ENCODE data around the gene MUC5B. TPM values are rescaled to one million over a fixed set of nuclear protein-coding genes. Genes with fewer than 3 reads are reported as not detected.
"Not testable (repeated sequence)": the region's sequence is repeated elsewhere in the genome, so short reads cannot be mapped to it uniquely, and the experiment has no call there.

The MUC5B gene, protein sequence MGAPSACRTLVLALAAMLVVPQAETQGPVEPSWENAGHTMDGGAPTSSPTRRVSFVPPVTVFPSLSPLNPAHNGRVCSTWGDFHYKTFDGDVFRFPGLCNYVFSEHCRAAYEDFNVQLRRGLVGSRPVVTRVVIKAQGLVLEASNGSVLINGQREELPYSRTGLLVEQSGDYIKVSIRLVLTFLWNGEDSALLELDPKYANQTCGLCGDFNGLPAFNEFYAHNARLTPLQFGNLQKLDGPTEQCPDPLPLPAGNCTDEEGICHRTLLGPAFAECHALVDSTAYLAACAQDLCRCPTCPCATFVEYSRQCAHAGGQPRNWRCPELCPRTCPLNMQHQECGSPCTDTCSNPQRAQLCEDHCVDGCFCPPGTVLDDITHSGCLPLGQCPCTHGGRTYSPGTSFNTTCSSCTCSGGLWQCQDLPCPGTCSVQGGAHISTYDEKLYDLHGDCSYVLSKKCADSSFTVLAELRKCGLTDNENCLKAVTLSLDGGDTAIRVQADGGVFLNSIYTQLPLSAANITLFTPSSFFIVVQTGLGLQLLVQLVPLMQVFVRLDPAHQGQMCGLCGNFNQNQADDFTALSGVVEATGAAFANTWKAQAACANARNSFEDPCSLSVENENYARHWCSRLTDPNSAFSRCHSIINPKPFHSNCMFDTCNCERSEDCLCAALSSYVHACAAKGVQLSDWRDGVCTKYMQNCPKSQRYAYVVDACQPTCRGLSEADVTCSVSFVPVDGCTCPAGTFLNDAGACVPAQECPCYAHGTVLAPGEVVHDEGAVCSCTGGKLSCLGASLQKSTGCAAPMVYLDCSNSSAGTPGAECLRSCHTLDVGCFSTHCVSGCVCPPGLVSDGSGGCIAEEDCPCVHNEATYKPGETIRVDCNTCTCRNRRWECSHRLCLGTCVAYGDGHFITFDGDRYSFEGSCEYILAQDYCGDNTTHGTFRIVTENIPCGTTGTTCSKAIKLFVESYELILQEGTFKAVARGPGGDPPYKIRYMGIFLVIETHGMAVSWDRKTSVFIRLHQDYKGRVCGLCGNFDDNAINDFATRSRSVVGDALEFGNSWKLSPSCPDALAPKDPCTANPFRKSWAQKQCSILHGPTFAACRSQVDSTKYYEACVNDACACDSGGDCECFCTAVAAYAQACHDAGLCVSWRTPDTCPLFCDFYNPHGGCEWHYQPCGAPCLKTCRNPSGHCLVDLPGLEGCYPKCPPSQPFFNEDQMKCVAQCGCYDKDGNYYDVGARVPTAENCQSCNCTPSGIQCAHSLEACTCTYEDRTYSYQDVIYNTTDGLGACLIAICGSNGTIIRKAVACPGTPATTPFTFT (N-terminal part only)
- total RNA-seq (ENCODE audit: low replicate concordance), result 0.03 TPM in 1 of 2 replicates, not detected in the other

DNA sequence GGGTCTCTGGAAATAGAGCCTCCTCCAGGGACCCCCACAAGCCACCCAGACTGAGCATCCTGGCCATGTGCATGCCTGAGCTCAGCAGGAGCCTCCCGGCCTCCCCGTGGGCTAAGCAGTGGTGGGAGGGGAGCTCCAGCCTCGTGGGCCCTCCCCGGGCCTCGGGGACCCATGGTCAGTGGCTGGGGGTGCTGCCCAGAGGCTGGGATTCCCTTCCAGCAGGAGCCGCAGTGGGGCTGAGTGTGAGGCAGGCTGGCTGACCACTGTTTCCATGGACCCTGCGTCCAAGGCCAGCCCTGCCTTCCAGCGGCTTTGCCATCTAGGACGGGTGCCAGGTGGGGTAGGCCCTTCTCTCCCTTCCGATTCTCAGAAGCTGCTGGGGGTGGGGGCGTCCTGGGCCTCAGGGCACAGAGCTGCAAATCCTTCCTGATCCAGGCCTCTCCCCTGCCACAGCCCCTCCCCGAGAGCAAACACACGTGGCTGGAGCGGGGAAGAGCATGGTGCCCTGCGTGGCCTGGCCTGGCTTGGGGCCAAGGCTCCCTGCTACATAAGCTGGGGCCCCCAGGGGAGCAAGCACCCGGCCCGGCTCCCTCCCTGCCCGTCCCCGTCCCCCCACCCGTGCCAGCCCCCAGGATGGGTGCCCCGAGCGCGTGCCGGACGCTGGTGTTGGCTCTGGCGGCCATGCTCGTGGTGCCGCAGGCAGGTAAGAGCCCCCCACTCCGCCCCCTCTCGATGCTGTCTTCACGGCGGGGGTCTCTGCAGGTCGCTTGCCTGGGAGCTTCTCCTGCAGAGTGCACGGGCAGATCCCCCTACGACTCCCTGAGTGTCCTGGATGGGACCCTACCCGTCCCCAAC, at the start of gene MUC5B:
MUC5B (plus strand) TSS at position 576 of the 855 bp plus-strand sequence; CDS start at position 634, 58 bp downstream.
- Histone ChIP-seq H3K27ac (no peak within 1 kb of the TSS), H3K9ac (no peak within 1 kb of the TSS), H3K4me2 (no peak within 1 kb of the TSS), H2AFZ (replicated peaks) (no peak within 1 kb of the TSS), H3K4me1 (peaks cover 10% of the 10 kb centered on the region), H3K9me3 (ENCODE audit: low read depth) (no peaks in the 10 kb centered on the region), H3K36me3 (no peaks in the 10 kb centered on the region), H3K27me3 (no peaks in the 10 kb centered on the region), H3K4me3 (no peak within 1 kb of the TSS), H4K20me1 (ENCODE audit: low read depth) (no peaks in the 10 kb centered on the region), H3F3A (ENCODE audit: low read depth) (no peaks in the 10 kb centered on the region), H3K79me2 (ENCODE audit: low read depth) (no peaks in the 10 kb centered on the region)
- Mint-ChIP-seq H3K27me3 (ENCODE audit: insufficient read depth, low read depth) (no peaks in the 10 kb centered on the region), H3K4me1 (no peaks in the 10 kb centered on the region), H3K36me3 (no peaks in the 10 kb centered on the region), H3K27ac (no peak within 1 kb of the TSS), H3K9me3 (no peaks in the 10 kb centered on the region), H3K4me3 (no peak within 1 kb of the TSS)
- TF ChIP-seq EZH2 (IDR thresholded peaks at IDR 0.05) (no peak), EZH2phosphoT487 (IDR thresholded peaks at IDR 0.05) (no peak)
- TF ChIP-seq, protein P1, sequence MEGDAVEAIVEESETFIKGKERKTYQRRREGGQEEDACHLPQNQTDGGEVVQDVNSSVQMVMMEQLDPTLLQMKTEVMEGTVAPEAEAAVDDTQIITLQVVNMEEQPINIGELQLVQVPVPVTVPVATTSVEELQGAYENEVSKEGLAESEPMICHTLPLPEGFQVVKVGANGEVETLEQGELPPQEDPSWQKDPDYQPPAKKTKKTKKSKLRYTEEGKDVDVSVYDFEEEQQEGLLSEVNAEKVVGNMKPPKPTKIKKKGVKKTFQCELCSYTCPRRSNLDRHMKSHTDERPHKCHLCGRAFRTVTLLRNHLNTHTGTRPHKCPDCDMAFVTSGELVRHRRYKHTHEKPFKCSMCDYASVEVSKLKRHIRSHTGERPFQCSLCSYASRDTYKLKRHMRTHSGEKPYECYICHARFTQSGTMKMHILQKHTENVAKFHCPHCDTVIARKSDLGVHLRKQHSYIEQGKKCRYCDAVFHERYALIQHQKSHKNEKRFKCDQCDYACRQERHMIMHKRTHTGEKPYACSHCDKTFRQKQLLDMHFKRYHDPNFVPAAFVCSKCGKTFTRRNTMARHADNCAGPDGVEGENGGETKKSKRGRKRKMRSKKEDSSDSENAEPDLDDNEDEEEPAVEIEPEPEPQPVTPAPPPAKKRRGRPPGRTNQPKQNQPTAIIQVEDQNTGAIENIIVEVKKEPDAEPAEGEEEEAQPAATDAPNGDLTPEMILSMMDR (IDR thresholded peaks at IDR 0.05), result no peak
- DNase-seq (ENCODE audit: low spot score), result no peak

DNA sequence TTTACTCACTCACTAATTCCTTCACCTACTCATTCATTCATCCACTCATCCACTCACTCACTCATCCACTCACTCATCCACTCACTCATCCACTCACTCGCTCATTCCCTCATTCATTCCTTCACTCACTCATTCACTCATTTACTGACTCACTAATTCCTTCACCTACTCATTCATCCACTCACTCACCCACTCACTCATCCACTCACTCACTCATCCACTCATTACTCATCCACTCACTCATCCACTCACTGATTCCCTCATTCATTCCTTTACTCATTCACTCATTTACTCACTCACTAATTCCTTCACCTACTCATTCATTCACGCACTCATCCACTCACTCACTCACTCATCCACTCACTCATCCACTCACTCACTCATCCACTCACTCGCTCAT, 49.5 kb upstream of the MUC5B start:
- H3K4me3 Mint-ChIP-seq; H4K20me1 ChIP-seq (ENCODE audit: low read depth); H3K9ac ChIP-seq; H3K27ac ChIP-seq; H3F3A ChIP-seq (ENCODE audit: low read depth); DNase-seq (ENCODE audit: low spot score); H3K27ac Mint-ChIP-seq; H3K9me3 ChIP-seq (ENCODE audit: low read depth); H3K36me3 Mint-ChIP-seq; H3K36me3 ChIP-seq; H3K4me1 ChIP-seq; H3K79me2 ChIP-seq (ENCODE audit: low read depth); H3K27me3 ChIP-seq; H3K4me3 ChIP-seq; H2AFZ ChIP-seq (replicated peaks); H3K4me1 Mint-ChIP-seq; H3K4me2 ChIP-seq: not testable (repeated sequence)
- Mint-ChIP-seq H3K27me3 (ENCODE audit: insufficient read depth, low read depth) (peaks cover 16% of the 10 kb centered on the region), H3K9me3 (peaks cover 18% of the 10 kb centered on the region)

DNA sequence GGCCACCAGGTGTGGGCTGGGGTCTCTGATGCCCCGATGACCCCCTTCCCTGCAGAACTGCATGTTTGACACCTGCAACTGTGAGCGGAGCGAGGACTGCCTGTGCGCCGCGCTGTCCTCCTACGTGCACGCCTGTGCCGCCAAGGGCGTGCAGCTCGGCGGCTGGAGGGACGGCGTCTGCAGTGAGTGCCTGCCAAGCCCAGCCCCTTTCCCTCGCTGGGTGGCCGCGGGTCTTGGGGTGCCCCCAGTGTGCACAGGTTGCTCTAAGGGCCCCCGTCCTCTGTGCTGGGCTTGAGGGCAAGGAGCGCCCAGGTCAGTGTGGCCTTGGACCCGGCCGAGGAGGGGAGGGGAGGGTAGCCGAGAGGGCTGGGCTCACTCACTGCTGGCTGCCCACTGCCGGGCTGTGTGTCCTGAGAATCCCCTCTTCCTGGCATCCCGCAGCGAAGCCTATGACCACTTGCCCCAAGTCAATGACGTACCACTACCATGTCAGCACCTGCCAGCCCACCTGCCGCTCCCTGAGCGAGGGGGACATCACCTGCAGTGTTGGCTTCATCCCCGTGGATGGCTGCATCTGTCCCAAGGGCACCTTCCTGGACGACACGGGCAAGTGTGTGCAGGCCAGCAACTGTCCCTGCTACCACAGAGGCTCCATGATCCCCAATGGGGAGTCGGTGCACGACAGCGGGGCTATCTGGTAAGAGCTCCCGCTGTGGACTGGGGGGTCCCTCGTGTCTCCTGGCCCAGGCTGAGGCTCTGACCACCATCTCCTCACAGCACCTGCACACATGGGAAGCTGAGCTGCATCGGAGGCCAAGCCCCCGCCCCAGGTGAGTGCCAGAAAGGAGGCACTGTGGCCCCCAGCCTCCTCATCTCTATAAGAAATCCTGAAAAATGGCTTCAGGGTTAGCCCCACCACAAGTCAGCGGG, 48.2 kb upstream of the MUC5B start:
- Histone ChIP-seq H4K20me1 (ENCODE audit: low read depth) (no peaks in the 10 kb centered on the region), H3K79me2 (ENCODE audit: low read depth) (no peaks in the 10 kb centered on the region), H2AFZ (replicated peaks) (no peak overlapping the region), H3K27me3 (no peaks in the 10 kb centered on the region), H3K4me3 (no peak overlapping the region), H3K4me1 (no peaks in the 10 kb centered on the region), H3K27ac (no peak overlapping the region), H3K9me3 (ENCODE audit: low read depth) (no peaks in the 10 kb centered on the region), H3K9ac (no peak overlapping the region), H3K4me2 (no peak overlapping the region), H3F3A (ENCODE audit: low read depth) (no peaks in the 10 kb centered on the region), H3K36me3 (no peaks in the 10 kb centered on the region)
- Mint-ChIP-seq H3K36me3 (no peaks in the 10 kb centered on the region), H3K9me3 (peaks cover 18% of the 10 kb centered on the region), H3K27ac (no peak overlapping the region), H3K4me3 (no peak overlapping the region), H3K4me1 (no peaks in the 10 kb centered on the region), H3K27me3 (ENCODE audit: insufficient read depth, low read depth) (peaks cover 14% of the 10 kb centered on the region)
- TF ChIP-seq EZH2phosphoT487 (IDR thresholded peaks at IDR 0.05) (no peak), EZH2 (IDR thresholded peaks at IDR 0.05) (no peak)
- TF ChIP-seq, protein P1 (IDR thresholded peaks at IDR 0.05), result no peak
- no peak for DNase-seq (ENCODE audit: low spot score)

Data from neural progenitor cell (in vitro differentiated cells).